ENCODE results near the gene GSTA2.
"Not testable (repeated sequence)": the region's sequence is repeated elsewhere in the genome, so short reads cannot be mapped to it uniquely, and the experiment has no call there.

- TF ChIP-seq CTCF (IDR thresholded peaks at IDR 0.05; ENCODE audit: low read length); EZH2 (IDR thresholded peaks at IDR 0.05; ENCODE audit: borderline replicate concordance, low read length): not testable (repeated sequence)
Measured at GRCh38 chr6:52803668-52804255, 40.5 kb upstream of the GSTA2 start, which contains the start of gene GSTA1.
